Left colon (tissue), 2 donors: ENCODE data around the gene ZMYND11. TPM values are rescaled to one million over a fixed set of nuclear protein-coding genes. Genes with fewer than 3 reads are reported as not detected.

Experiments used
- ATAC-seq: fragments of 200-7000 bp; cut with Tn5 transposase; one replicate; pipeline ENCODE4 v1.9.1; 2020; ENCODE audit warnings: mild to moderate bottlenecking, moderate library complexity
- DNase-seq, 2 donors: peaks; one replicate each; pipeline ENCODE4 v3.0.0-alpha.2; 2020
- intact Hi-C, 2 donors: fragments of 100-400 bp; cut with DNase I in 1 of 2; cut with micrococcal nuclease in 1 of 2; formaldehyde crosslinking; loops; one replicate each; pipeline versions ENCODE4 v1.11.2 to v1.14.0; 2022; cut with DNase I, micrococcal nuclease
- long read RNA-seq: library from polyadenylated mRNA; unstranded; transcript quantifications from one replicate; pipeline ENCODE4 v2.0.0, GENCODE V29; 2021
- total RNA-seq, 2 donors: library from RNA; stranded (reverse); fragmentation: NEBNext Ultra II Directional; extraction: Animal tissue kit (Norgen Biotek cat#: 25700); gene quantifications; one replicate each; pipeline ENCODE4 v1.2.1, GENCODE V29; 2021
- donor health status: DM: no; HTN: no; CAD: no.
- donor health status: DM: yes; HTN: yes; CAD: no.

The ZMYND11 gene
- total RNA-seq: 10 to 100 TPM; 42.7 to 54.9 TPM
- long read RNA-seq, full-length matches to known transcripts: 20 of 88 reads
- long read RNA-seq, partial matches to known transcripts: 9 of 88 reads
- long read RNA-seq, other reads (novel, unspliced or antisense): 59 of 88 reads

DNA sequence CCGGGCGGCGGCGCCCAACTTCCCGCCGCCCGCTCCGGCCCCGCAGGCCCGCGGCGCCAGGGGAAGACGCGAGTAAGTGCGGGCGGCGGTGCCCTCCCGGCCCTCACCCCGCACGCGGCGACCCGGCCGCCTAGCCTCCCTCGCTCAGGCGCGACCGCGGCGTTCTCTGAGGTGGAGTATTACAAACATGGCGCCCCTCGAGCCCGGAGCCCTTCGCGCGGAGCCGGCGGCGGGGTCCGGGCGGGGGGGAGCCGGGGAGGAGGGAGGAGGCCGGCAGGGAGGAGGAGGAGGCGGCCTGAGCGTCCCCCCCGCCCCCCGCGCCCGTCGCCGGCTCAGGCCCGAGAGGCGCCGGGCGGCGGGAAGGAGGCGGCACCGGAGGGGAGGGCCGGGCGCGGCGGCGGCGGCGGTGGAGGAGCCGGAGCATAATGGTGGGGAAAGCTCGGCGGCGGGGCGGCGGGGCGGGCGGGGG, at the start of gene ZMYND11:
ZMYND11 (plus strand) TSS at position 324 of the 469 bp plus-strand sequence. CDS start 44,558 bp downstream, outside the sequence.
- intact Hi-C loops: no loop called here
- ATAC-seq: peak; percentile 66

DNA sequence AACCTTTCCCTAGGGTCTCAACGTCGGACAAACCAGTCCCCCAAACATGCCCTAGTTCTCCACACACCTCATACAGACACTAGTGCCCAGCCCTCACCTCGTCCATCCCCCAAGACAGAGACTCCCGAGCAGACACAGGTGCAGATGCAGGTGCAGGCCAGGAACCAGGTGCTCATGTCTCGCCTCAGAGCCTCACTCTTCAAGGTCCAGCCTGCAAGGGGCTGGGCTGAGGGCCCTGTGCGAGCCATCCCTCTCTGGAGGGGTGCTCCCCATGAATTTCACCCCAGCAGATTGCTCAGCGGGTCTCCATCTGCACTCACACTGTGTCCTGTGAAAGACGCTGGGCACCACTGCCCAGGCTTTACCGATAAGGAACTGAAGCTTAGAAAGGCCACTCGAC, 49.2 kb upstream of the ZMYND11 start:
- ATAC-seq: no peak
- intact Hi-C loops: no loop called here
- no peak for DNase-seq

More for the DNA sequence above, at the start of gene ZMYND11:
- peak; percentile 58 to 70 for DNase-seq

DNA sequence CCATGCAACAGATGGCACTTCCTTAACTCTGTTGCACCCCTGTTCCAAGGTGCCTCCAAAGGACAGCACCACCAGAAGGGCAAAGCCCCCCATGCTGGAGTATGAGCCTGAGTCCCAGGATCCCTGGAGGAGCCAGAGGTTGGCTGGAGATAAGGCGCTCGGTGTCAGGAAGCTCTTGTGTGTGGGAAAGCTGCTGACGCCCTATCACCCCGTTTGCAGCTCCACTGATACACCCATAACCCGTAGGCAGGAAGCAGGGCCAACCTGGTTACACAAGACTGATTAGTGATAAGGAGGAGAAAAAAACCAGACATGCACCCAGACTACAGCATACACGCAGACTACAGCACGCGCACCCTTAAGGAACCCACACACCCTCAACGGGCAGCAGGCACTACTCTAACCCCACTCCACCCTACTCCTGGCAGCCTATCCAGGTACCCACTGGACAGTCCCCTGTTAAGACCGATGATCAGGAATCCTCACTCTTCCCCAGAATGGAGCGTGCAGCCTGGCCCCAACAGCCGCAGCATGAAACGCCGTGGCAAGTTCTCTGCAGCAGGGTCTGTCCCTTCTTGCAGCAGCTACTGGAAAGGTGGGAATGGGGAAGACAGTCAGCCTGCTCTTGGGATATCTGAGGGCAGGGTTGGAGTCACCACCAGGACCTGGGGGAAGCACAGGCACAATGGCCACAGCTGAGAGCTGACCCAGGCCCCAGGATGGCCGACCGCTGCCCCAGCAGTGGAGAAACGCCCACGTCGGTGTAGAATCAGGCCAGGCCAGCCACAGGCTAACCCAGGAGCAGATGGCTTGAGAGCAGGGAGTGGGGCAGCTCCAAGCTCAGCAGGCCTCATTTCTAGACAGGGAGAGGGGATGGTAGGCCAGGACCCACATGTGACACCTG, 47.8 kb upstream of the ZMYND11 start:
- DNase-seq (no peak), ATAC-seq (no peak)
- intact Hi-C loops: no loop called here

- DNase-seq (no peak), ATAC-seq (peak; percentile 47)
- intact Hi-C loops: no loop called here
Measured at GRCh38 chr10:88253-88652, 47.0 kb upstream of the ZMYND11 start.

DNA sequence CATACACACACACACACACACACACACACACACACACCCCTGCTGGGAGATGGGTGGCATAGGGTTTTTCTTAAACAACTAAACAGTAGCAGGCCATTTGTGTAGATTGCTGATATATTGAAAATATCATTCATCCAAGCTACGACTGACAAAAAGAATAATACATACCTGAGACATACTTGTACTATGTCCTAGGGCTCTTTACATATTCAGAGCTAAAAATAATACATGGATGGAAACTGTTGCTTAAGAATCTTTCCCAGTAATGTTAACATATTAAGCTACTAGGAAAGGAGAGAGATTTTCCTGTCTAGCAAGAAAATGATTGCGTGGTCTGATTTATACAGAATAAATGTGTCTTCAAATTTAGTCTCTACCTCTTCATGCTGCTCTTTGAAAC, 46.0 kb upstream of the ZMYND11 start:
- intact Hi-C loops: no loop called here
- DNase-seq (no peak), ATAC-seq (no peak)

- DNase-seq (no peak), ATAC-seq (no peak)
Measured at GRCh38 chr10:90161-90560, 45.1 kb upstream of the ZMYND11 start.

DNA sequence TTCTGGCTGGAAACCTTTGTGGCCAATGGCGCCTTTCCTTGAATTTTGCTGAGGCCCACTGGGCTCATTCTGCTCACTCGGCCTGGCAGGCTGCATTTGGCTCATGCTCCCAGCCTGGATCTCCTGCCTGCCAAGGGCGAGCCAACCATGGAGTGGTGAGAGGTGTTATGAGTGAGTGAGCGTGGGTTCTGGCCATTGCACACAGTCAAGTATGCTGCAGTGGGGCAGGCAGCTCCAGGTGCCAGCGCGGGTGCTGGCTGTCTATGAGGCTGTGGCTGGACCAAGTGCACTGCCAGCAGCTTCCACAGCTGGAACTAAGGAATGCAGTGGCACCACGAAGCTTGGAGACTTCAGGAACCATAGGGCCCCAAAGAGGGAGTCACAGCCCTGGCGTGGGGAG, 43.9 kb upstream of the ZMYND11 start:
- no peak for ATAC-seq
- no peak for DNase-seq
- intact Hi-C loops: no loop called here

More at GRCh38 chr10:90161-90560, 45.1 kb upstream of the ZMYND11 start:
- intact Hi-C loops: no loop called here

GRCh38 chr10:92153-92552, 43.1 kb upstream of the ZMYND11 start:
- ATAC-seq (no peak), DNase-seq (no peak)
- intact Hi-C loops: no loop called here

DNA sequence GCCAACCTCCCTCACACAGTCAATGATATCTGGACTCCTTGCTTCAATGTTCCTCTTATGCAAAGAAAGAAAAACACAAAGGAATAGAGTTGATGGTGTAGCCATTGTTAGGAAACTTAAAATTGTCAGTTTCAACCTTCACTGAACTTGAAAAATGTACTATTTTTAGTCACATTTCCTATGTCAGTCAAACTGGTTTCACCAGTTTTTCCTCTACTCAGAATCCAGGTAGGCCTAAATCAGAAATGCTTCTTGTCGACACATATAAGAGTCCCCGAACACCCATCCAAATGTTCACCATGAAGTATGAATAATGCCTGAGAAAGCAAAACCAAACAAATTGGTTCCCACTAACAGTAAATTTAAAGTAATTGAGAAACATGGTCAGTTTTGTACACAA, 42.4 kb upstream of the ZMYND11 start:
- no peak for ATAC-seq
- DNase-seq: no peak
- intact Hi-C loops: no loop called here

DNA sequence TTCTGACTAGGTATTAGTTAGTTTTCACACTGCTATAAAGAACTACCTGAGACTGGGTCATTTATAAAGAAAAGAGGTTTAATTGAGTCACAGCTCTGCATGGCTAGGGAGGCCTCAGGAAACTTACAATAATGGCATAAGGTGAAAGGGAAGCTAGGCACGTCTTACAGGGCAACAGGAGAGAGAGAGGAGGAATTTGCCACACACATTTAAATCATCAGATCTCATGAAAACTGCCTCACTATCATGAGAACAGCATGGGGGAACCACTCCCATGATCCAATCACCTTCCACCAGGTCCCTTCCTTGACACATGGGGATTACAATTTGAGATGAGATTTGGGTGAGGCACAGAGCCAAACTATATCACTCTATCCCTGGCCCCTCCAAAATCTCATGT, 40.6 kb upstream of the ZMYND11 start:
- intact Hi-C loops: no loop called here
- ATAC-seq (no peak), DNase-seq (no peak)

- intact Hi-C loops: no loop called here
- DNase-seq: no peak
- no peak for ATAC-seq
Measured at GRCh38 chr10:95356-96115, 39.7 kb upstream of the ZMYND11 start.

DNA sequence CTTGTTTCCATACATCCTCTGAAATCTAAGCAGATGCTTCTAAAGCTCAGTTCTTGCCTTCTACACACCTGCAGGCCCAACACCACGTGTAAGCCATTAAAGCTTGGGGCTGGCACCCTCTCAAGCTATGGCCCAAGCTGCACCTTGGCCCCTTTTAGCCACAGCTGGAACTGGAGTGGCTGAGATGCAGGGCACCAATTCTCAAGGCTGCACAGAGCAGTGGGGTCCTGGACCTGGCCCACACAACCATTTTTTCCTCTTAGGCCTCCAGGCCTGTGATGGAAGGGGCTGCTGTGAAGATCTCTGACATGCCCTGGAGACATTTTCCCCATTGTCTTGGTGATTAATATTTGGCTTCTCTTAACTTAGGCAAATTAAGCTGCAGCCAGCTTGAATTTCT, 38.8 kb upstream of the ZMYND11 start:
- intact Hi-C loops: no loop called here
- DNase-seq (no peak), ATAC-seq (no peak)

GRCh38 chr10:104416-104815, 30.8 kb upstream of the ZMYND11 start:
- DNase-seq (no peak), ATAC-seq (no peak)
- intact Hi-C loops: no loop called here

DNA sequence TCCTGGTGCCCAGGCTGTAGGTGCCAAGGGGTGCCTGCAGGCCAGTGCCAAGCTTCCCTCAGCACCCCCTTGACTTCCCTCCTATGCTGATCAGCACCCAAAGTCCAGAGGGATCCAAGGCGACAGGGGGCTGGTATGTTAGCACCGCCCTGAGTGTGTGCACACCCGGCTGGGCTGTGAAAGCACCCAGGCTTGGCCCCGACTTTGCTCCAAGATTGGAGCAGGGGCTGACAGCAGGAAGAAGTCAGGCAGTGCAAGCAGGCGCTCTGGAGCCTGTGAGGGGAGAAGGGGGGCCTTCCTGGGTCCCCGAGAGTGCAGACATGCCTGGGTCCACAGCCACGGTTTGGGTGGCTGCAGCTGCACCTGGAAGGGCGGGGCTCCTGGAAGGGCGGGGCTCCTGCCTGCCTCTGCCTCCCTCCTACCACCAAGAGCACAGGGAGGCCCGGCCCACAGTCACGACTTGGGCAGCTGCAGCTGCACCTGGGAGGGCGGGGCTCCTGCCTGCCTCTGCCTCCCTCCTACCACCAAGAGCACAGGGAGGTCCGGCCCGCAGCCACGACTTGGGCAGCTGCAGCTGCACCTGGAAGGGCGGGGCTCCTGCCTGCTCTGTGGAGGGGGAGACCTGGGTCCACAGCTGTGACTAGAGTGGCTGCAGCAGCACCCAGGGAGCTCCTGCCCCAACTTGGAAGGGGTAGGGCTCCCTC, 30.2 kb upstream of the ZMYND11 start:
- DNase-seq (no peak), ATAC-seq (peak; percentile 56)
- intact Hi-C loops: no loop called here

DNA sequence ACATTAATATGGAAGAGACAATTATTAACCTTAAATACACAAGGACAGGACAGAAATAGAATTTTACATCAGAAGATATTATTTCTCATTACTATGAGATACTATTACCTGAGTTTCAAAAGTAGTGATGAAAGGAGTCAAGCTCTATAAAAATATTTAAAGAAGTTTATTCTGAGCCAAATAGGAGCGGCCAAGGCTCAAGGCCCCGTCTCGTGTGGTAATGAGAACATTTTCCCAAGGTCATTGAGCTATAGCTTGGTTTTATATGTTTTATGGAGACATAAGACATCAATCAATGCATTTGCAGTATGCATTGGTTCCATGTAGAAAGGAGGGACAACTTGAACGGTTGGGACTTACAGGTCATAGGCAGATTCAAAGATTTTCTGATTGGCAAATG, 29.4 kb upstream of the ZMYND11 start:
- ATAC-seq (no peak), DNase-seq (no peak)
- intact Hi-C loops: no loop called here

DNA sequence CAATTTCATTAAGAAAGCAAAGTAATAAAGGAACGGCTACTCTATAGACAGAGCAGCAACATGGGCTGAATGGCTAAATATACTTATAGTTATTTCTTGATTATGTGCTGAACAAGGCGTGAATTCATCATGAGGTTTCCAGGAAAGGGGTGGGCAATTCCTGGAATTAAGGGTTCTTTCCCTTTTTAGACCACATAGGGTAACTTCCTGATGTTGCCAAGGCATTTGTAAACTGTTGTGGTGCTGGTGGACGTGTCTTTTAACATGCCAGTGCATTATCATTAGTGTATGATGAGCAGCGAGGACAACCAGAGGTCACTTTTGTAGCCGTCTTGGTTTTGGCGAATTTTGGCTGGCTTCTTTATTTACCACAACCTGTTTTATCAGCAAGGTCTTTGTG, 28.5 kb upstream of the ZMYND11 start:
- intact Hi-C loops: no loop called here
- DNase-seq (no peak), ATAC-seq (no peak)

- intact Hi-C loops: no loop called here
- ATAC-seq (peak; percentile 74), DNase-seq (no peak)
Measured at GRCh38 chr10:112246-112645, 23.0 kb upstream of the ZMYND11 start.

- intact Hi-C loops: no loop called here
- no peak for DNase-seq
- ATAC-seq: no peak
Measured at GRCh38 chr10:124874-125273, 10.4 kb upstream of the ZMYND11 start.
